A549 (cell line): Measurements from ENCODE around the gene NMT1. TPM values are rescaled to one million over a fixed set of nuclear protein-coding genes. Genes with fewer than 3 reads are reported as not detected.

Experiments
- ATAC-seq, 2 experiments: fragments of 200-7000 bp in 1 of 2; fragments of >200 bp in 1 of 2; cut with Nextera tagmentation in 1 of 2; cut with Tn5 transposase in 1 of 2; 3 replicates each; pipeline versions ENCODE4 v1.8.0 to v1.9.1; 2018 to 2020; ENCODE audit warnings: mild to moderate bottlenecking in 1 of 2, moderate library complexity in 1 of 2
- CTCF ChIA-PET: fragments of 300-600 bp; sonication (Branson Sonifier 250); formaldehyde crosslinking; extraction: SDS; loops from one replicate; lab custom pipeline; 2021; ENCODE audit warnings: antibody characterized with exemption, inconsistent platforms; lab: Yijun Ruan, JAX
- POLR2A ChIA-PET: fragments of 350-600 bp; formaldehyde crosslinking; extraction: SDS; loops from one replicate; lab custom pipeline; 2021; ENCODE audit warnings: antibody characterized with exemption, inconsistent platforms; lab: Yijun Ruan, JAX
- DNase-seq, 2 experiments: peaks; one replicate each; pipeline versions ENCODE4 v3.0.0 to v3.0.0-alpha.2; 2011 to 2016; ENCODE audit warnings: low read depth in 1 of 2, low spot score in 1 of 2
- FAIRE-seq: peaks from 2 replicates; lab custom pipeline; 2011; peaks lifted over from hg19 to GRCh38; lab: Jason Lieb, UNC
- H3K27ac ChIP-seq, 2 experiments: fragments of >200 bp; sonication (Bioruptor Twin); formaldehyde crosslinking; 3 replicates each; pipeline ENCODE4 v1.5.1; 2016 to 2017
- H3K4me1 ChIP-seq: fragments of >200 bp; sonication (Bioruptor Twin); formaldehyde crosslinking; 3 replicates; pipeline ENCODE4 v1.6.1; 2016
- H3K4me2 ChIP-seq: fragments of >200 bp; sonication (Bioruptor Twin); formaldehyde crosslinking; 3 replicates; pipeline ENCODE4 v1.6.1; 2016
- H3K4me3 ChIP-seq: fragments of >200 bp; sonication (Bioruptor Twin); formaldehyde crosslinking; 3 replicates; pipeline ENCODE4 v1.5.1; 2016
- H3K9me3 ChIP-seq: fragments of >200 bp; sonication (Bioruptor Twin); formaldehyde crosslinking; 3 replicates; pipeline ENCODE4 v1.6.1; 2016
- CHD2 ChIP-seq: fragments of 150-350 bp; IDR thresholded peaks from 2 replicates; pipeline ENCODE4 v1.6.1; 2014; ENCODE audit warnings: low read length; ENCODE audit not compliant: partially characterized antibody
- CHD4 ChIP-seq: fragments of 200-600 bp; sonication (generic); IDR thresholded peaks from 2 replicates; pipeline ENCODE4 v1.6.1; 2016; ENCODE audit warnings: antibody characterized with exemption, mild to moderate bottlenecking, borderline replicate concordance
- EHF ChIP-seq: fragments of 250-450 bp; sonication (Bioruptor Pico); IDR thresholded peaks from 2 replicates; pipeline ENCODE4 v1.5.0; 2020; ENCODE audit warnings: mild to moderate bottlenecking
- EP300 ChIP-seq, 2 experiments: fragments of >200 bp; sonication (Bioruptor Twin); formaldehyde crosslinking; IDR thresholded peaks; 2 replicates in 1 of 2; 3 replicates in 1 of 2; pipeline ENCODE4 v1.6.1; 2016 to 2017
- FOXS1 ChIP-seq: fragments of 250-450 bp; sonication (Bioruptor Pico); IDR thresholded peaks from 2 replicates; pipeline ENCODE4 v1.5.0; 2020; ENCODE audit warnings: mild to moderate bottlenecking, moderate library complexity
- GATA3 ChIP-seq: IDR thresholded peaks from 2 replicates; pipeline ENCODE4 v1.6.1; 2012; ENCODE audit warnings: borderline replicate concordance
- HDAC2 ChIP-seq: fragments of 200-600 bp; sonication (generic); IDR thresholded peaks from 2 replicates; pipeline ENCODE4 v1.6.1; 2016
- HEYL ChIP-seq: fragments of 250-450 bp; sonication (Bioruptor Pico); IDR thresholded peaks from 2 replicates; pipeline ENCODE4 v1.8.0; 2021; ENCODE audit warnings: mild to moderate bottlenecking, moderate library complexity
- HOXB13 ChIP-seq: fragments of 250-450 bp; sonication (Bioruptor Pico); IDR thresholded peaks from 2 replicates; pipeline ENCODE4 v1.5.0; 2020; ENCODE audit warnings: low read depth, mild to moderate bottlenecking, moderate library complexity
- HOXB5 ChIP-seq: fragments of 250-450 bp; sonication (Bioruptor Pico); IDR thresholded peaks from 2 replicates; pipeline ENCODE4 v1.5.0; 2020; ENCODE audit warnings: mild to moderate bottlenecking, moderate library complexity
- JUN ChIP-seq, 2 experiments: fragments of >200 bp; sonication (Bioruptor Twin); formaldehyde crosslinking; IDR thresholded peaks; 2 replicates in 1 of 2; 3 replicates in 1 of 2; pipeline ENCODE4 v1.6.1; 2016 to 2017
- KDM1A ChIP-seq: fragments of 200-600 bp; sonication (generic); IDR thresholded peaks from 2 replicates; pipeline ENCODE4 v1.6.1; 2016; ENCODE audit warnings: low read depth, mild to moderate bottlenecking
- MYC ChIP-seq: IDR thresholded peaks from 2 replicates; pipeline ENCODE4 v1.6.1; 2012; ENCODE audit warnings: mild to moderate bottlenecking, inconsistent platforms, low read length, improper control_type of control experiment, borderline replicate concordance
- NFE2L2 ChIP-seq: fragments of 150-350 bp; conservative IDR thresholded peaks from 2 replicates; pipeline ENCODE4 v1.6.1; 2014; ENCODE audit warnings: low read length
- NPAS2 ChIP-seq: fragments of 250-450 bp; sonication (Bioruptor Pico); IDR thresholded peaks from 2 replicates; pipeline ENCODE4 v1.8.0; 2022; ENCODE audit warnings: mild to moderate bottlenecking, moderate library complexity, borderline replicate concordance
- POLR2AphosphoS2 ChIP-seq: conservative IDR thresholded peaks from 2 replicates; pipeline ENCODE4 v1.6.1; 2012; ENCODE audit warnings: low read length, improper control_type of control experiment, inconsistent platforms
- RAD21 ChIP-seq, 2 experiments: fragments of >200 bp in 1 of 2; sonication (Bioruptor Twin) in 1 of 2; formaldehyde crosslinking in 1 of 2; IDR thresholded peaks in 1 of 2; conservative IDR thresholded peaks in 1 of 2; 2 replicates in 1 of 2; 3 replicates in 1 of 2; pipeline ENCODE4 v1.6.1; 2012 to 2018; ENCODE audit warnings: inconsistent platforms in 1 of 2
- RNF2 ChIP-seq: fragments of 200-600 bp; sonication (generic); IDR thresholded peaks from 2 replicates; pipeline ENCODE4 v1.6.1; 2016; ENCODE audit warnings: low read depth, mild to moderate bottlenecking, antibody characterized with exemption, moderate library complexity, borderline replicate concordance
- SREBF2 ChIP-seq: fragments of 450-650 bp; IDR thresholded peaks from 2 replicates; pipeline ENCODE4 v1.6.1; 2014; ENCODE audit warnings: mild to moderate bottlenecking, moderate library complexity
- ZNF302 ChIP-seq: fragments of 250-450 bp; sonication (Bioruptor Pico); IDR thresholded peaks from 2 replicates; pipeline ENCODE4 v1.9.0; 2021; ENCODE audit warnings: inconsistent platforms, mild to moderate bottlenecking, moderate library complexity
- WGBS: methylation state at CpG from one replicate; pipeline ENCODE4 v1.1.6; 2017; ENCODE audit errors: missing lambda C conversion rate; 5-methylcytosine and 5-hydroxymethylcytosine counted together
- polyA plus RNA-seq, 4 experiments: library from polyadenylated mRNA; depleted of rRNA in 3 of 4; stranded (reverse); fragments of >200 nt; fragmentation: RNase III in 1 of 4; extraction: RNeasy Plus Mini Kit Qiagen cat#74134 plus additional on column Dnase treatment in 1 of 4; gene quantifications; 2 replicates in 3 of 4; 3 replicates in 1 of 4; pipeline ENCODE4 v1.2.3, GENCODE V29; 2011 to 2017
- TF ChIP-seq, protein P1 (sequence below): fragments of 200-600 bp; sonication (generic); IDR thresholded peaks from 2 replicates; pipeline ENCODE4 v1.6.1; 2016; ENCODE audit warnings: antibody characterized with exemption, mild to moderate bottlenecking, moderate library complexity

The NMT1 gene
- polyA plus RNA-seq, 2 of the 4 experiments (the other 2 are of a cell fraction): 82.9 to 270 TPM

DNA sequence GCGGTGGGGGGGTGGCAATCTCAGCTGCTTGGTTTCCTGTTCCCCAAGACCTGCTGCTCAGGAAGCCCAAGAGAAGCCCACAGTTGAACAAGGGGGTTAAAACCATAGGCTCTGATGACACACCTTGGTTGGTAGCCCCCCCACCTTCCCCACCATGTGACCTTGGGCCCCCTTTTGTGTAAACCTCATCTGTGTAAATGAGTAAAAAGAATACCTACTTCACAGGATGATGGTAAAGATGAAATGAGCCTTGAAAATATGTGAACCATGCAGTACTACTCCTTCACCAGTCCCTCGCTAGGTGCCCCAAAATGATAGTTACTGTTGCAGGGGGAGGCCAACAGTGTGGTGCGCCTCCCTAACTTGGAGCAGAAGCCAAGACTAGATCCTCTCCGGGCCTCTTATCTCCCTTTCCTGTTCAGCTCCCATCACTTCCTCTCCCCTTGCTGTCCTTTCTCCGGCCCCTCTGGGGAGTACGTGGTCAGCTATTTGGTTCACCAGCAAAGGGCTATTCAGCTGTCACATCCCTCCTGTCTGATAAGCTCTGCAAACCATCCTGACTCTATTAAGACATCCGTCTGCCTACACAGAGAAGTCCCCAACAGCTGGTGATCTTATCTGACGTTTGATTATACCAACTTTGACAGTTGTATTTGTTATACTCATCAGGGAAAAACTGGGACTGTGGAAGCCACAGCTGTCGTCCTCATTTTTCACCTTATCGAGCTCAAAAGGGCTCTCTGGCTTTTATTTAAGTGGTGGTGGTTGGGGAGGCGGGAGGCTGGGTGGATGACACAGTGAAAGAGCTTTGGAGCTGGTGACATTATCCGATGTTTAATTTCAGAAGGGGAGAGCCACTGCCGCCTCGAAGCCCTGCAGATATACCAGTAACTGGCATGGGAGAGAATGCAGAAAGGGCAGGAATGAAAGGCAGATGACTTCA lies 29.6 kb upstream of the NMT1 start:
- FAIRE-seq (no peak), DNase-seq (no peak), ATAC-seq (no peak)
- ChIA-PET POLR2A (no interaction called here), CTCF (interaction anchor here (0.6 to 66.5 kb wide), 8 partner anchors 10 to 700 kb away, joined by 3 to 1853 read pairs (median 5); partner anchors contain the start of genes ACBD4 and GFAP)
- TF ChIP-seq RNF2: no peak
- Histone ChIP-seq H3K4me3 (no peak overlapping the region), H3K9me3 (no peaks in the 10 kb centered on the region), H3K4me1 (no peaks in the 10 kb centered on the region), H3K4me2 (no peak overlapping the region), H3K27ac (no peak overlapping the region)
- WGBS: 88% methylated on average over 14 of the region's 14 CpGs

- Histone ChIP-seq H3K9me3 (no peaks in the 10 kb centered on the region), H3K27ac (no peak overlapping the region), H3K4me1 (peaks cover 6% of the 10 kb centered on the region; the same call in 1 of the 3 replicates), H3K4me2 (no peak overlapping the region), H3K4me3 (no peak overlapping the region)
- WGBS: 84% methylated on average over 9 of the region's 9 CpGs
- ChIA-PET CTCF (interaction anchor here (0.9 to 66.5 kb wide), 5 partner anchors 10 to 253 kb away, joined by 3 to 1853 read pairs (median 7); partner anchors contain the start of genes ACBD4 and GFAP), POLR2A (no interaction called here)
- ATAC-seq (no peak), FAIRE-seq (no peak), DNase-seq (no peak)
- TF ChIP-seq FOXS1 (CRISPR knock-in tag) (no peak), RNF2 (no peak), HOXB13 (no peak), KDM1A (no peak)
Measured at GRCh38 chr17:45032174-45032541, 29.0 kb upstream of the NMT1 start.

DNA sequence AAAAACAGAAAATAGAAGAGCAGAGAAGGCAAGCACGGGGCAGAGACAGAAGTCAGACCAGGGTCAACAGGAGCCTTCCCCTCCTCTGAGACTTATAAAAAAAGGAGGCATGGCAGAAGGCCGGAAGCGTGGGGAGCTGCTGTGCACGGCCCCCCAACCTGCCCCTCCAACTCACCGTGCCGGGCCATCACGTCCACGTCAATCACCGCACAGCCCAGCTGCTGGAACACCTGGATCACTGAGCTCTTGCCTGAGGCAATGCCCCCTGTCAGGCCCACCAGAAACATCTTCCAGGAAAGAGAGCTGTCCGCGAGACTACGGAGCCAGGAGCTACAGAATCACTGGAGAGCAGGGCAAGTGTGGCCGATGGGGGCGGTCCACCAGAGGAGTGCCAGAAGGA lies 26.5 kb upstream of the NMT1 start:
- TF ChIP-seq GATA3: no peak
- no peak for TF ChIP-seq NFE2L2
- no peak for TF ChIP-seq NPAS2 (CRISPR knock-in tag)
- TF ChIP-seq HOXB5 (CRISPR knock-in tag): no peak
- TF ChIP-seq EHF (CRISPR knock-in tag): no peak
- no peak for TF ChIP-seq HEYL (CRISPR knock-in tag)
- TF ChIP-seq CHD4: no peak
- no peak for TF ChIP-seq POLR2AphosphoS2
- no peak for TF ChIP-seq ZNF302 (CRISPR knock-in tag)
- no peak for TF ChIP-seq EP300 (IDR thresholded peaks at IDR 0.05)
- no peak for TF ChIP-seq RAD21 (conservative IDR thresholded peaks at IDR 0.05 in 1 of 2, IDR thresholded peaks at IDR 0.05 in 1 of 2)
- no peak for TF ChIP-seq CHD2
- TF ChIP-seq SREBF2: no peak
- TF ChIP-seq JUN (IDR thresholded peaks at IDR 0.05): no peak
- TF ChIP-seq, protein P1, sequence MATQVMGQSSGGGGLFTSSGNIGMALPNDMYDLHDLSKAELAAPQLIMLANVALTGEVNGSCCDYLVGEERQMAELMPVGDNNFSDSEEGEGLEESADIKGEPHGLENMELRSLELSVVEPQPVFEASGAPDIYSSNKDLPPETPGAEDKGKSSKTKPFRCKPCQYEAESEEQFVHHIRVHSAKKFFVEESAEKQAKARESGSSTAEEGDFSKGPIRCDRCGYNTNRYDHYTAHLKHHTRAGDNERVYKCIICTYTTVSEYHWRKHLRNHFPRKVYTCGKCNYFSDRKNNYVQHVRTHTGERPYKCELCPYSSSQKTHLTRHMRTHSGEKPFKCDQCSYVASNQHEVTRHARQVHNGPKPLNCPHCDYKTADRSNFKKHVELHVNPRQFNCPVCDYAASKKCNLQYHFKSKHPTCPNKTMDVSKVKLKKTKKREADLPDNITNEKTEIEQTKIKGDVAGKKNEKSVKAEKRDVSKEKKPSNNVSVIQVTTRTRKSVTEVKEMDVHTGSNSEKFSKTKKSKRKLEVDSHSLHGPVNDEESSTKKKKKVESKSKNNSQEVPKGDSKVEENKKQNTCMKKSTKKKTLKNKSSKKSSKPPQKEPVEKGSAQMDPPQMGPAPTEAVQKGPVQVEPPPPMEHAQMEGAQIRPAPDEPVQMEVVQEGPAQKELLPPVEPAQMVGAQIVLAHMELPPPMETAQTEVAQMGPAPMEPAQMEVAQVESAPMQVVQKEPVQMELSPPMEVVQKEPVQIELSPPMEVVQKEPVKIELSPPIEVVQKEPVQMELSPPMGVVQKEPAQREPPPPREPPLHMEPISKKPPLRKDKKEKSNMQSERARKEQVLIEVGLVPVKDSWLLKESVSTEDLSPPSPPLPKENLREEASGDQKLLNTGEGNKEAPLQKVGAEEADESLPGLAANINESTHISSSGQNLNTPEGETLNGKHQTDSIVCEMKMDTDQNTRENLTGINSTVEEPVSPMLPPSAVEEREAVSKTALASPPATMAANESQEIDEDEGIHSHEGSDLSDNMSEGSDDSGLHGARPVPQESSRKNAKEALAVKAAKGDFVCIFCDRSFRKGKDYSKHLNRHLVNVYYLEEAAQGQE: no peak
- no peak for TF ChIP-seq HDAC2
- no peak for TF ChIP-seq MYC
- H3K4me2 ChIP-seq: no peak overlapping the region
- no peak overlapping the region for H3K27ac ChIP-seq
- FAIRE-seq: no peak
- POLR2A ChIA-PET: no interaction called here
- no peaks in the 10 kb centered on the region for H3K9me3 ChIP-seq
- H3K4me1 ChIP-seq: peaks cover 9% of the 10 kb centered on the region; the same call in 1 of the 3 replicates
- no peak for ATAC-seq
- no peak for DNase-seq
- H3K4me3 ChIP-seq: no peak overlapping the region
- CTCF ChIA-PET: interaction anchor here (0.6 to 66.5 kb wide), 9 partner anchors 13 to 255 kb away, joined by 3 to 1853 read pairs (median 6); partner anchors contain the start of genes ACBD4 and GFAP
- WGBS: 87% methylated on average over 14 of the region's 14 CpGs
